22Rv1 (cell line): ENCODE data around the gene CUTC.
"Not testable (repeated sequence)": the region's sequence is repeated elsewhere in the genome, so short reads cannot be mapped to it uniquely, and the experiment has no call there.

Experiments used
- H3K27ac ChIP-seq: fragments of 450-650 bp; 2 replicates; pipeline ENCODE4 v1.5.1; 2017
- ZFX ChIP-seq: fragments of 450-650 bp; IDR thresholded peaks from 2 replicates; pipeline ENCODE4 v1.6.1; 2017; ENCODE audit warnings: antibody characterized with exemption, borderline replicate concordance
- TF ChIP-seq, protein P1 (sequence below): fragments of 450-650 bp; IDR thresholded peaks from 2 replicates; pipeline ENCODE4 v1.5.1; 2017; ENCODE audit warnings: mild to moderate bottlenecking

Gene CUTC

DNA sequence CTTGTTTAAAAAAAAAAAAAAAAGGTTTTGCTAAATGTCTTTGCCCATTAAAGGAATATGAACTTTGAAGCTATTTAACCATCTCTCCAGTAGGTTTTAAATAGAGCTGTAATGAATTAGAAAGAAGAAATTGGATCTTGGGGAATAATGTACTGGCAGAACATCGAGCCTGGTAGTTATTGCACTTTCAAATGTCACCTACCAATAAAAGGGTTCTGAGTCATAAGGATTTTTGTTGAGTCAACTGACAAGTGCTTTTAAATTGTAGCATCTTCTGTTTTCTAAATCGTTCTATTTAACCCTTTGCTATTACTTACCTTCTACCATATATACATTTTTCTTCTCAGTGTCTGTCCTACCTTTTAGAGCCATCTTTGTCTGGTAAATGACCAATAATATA, 10.7 kb downstream of the CUTC start:
- TF ChIP-seq, protein P1, sequence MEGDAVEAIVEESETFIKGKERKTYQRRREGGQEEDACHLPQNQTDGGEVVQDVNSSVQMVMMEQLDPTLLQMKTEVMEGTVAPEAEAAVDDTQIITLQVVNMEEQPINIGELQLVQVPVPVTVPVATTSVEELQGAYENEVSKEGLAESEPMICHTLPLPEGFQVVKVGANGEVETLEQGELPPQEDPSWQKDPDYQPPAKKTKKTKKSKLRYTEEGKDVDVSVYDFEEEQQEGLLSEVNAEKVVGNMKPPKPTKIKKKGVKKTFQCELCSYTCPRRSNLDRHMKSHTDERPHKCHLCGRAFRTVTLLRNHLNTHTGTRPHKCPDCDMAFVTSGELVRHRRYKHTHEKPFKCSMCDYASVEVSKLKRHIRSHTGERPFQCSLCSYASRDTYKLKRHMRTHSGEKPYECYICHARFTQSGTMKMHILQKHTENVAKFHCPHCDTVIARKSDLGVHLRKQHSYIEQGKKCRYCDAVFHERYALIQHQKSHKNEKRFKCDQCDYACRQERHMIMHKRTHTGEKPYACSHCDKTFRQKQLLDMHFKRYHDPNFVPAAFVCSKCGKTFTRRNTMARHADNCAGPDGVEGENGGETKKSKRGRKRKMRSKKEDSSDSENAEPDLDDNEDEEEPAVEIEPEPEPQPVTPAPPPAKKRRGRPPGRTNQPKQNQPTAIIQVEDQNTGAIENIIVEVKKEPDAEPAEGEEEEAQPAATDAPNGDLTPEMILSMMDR, result no peak
- no peak for TF ChIP-seq ZFX
- H3K27ac ChIP-seq, result no peak overlapping the region

DNA sequence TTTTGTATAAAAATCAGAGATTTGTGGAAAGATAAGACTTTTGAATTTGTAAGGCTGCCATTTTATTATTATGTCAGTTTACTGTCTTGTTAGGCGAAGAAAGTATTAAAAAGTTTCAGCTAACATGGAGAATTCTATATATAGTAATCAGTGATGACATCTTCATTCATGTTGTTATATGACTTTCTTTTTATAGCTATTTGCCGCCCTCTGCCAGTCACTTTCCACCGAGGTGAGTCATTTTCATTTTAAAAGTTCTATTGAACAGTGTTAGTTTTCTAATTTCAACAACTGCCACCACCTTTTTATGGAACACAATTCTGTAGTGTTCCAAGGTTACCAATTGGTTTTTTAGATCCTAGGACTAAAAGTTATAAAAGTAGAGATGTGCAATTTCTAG, 11.8 kb downstream of the CUTC start:
- no peak overlapping the region for H3K27ac ChIP-seq

DNA sequence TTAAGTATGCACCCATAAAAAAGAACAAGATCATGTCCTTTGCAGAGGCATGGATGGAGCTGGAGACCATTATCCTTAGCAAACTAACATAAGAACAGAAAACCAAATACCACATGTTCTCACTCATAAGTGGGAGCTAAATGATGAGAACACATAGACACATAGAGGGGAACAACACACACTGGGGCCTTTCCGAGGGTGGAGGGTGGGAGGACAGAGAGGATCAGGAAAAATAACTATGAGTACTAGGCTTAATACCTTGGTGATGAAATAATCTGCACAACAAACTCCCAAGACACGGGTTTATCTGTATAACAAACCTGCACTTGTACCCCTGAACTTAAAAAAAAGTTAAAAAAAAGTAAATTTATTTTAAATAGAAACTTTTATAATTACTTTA, 14.1 kb downstream of the CUTC start:
- not testable (repeated sequence) for H3K27ac ChIP-seq

More for the DNA sequence above, 11.8 kb downstream of the CUTC start:
- TF ChIP-seq ZFX, result no peak

DNA sequence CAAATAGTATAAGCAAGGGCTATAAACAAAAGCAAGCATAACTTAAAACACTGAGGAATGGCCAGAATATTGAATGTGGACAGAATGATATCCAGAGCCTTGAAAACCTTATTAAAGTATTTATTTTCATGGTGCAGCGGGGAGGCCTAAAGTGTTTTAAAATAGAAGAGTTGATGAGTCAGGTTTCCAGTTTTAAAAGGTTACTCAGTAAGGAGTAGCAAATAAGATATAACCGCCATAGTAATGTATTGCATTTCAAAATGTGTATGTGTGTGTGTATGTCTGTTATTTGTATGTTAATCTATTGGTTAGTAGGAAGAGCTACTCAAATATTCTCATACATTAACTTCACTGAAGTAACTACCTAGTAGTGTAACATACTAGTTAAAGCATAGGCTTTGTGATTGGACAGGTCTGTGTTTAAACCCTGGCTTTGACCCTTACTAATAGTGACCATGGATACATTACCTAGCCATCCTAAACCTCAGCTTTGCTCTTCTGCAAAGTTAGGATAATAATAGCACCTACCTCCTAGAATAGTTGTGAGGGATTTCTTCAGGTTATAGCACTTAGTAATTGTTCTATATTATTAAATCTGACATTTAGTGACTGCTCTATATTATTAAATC, 16.9 kb downstream of the CUTC start:
- no peak overlapping the region for H3K27ac ChIP-seq
- TF ChIP-seq, protein P1, result no peak
- TF ChIP-seq ZFX, result no peak

DNA sequence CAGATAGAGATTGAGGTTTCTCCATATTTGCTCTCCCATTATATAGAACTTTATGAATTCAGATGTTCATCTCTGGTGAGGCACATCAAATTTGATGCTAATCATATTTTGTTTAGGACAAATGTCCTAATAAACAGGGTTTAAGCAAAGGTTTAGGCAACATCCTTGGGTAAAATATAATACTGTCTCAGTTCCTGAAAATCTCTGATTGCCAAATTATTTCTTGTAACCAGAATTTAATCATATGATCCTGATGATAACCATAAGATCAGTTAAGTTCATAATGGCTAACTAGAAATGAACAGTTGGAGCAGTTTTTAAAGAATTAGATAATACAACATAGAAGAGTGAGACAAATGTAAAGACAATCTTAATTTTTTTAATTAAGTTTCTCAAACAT, 18.6 kb downstream of the CUTC start:
- H3K27ac ChIP-seq, result no peak overlapping the region
- no peak for TF ChIP-seq ZFX
- TF ChIP-seq, protein P1, result no peak

DNA sequence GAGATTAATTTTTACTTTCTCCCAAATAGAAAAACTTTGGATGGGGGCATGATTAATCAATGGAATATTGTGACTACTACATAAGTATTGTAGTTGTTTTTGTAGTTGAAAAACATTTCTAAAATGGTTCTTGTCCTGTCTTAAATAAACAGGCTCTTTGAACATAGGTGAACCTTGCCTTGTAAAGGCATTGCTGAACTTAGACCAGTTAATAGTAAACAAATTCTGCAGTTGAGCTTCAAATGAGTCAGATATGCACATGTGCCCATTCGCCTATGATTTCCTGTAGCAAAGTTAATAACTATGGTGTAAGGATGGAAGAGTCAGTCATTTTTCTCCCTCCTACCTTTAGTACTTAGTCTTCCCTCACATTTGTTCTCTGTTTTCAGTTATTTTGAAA, 22.6 kb downstream of the CUTC start:
- H3K27ac ChIP-seq, result no peak overlapping the region
- TF ChIP-seq ZFX, result no peak
- TF ChIP-seq, protein P1, result no peak

DNA sequence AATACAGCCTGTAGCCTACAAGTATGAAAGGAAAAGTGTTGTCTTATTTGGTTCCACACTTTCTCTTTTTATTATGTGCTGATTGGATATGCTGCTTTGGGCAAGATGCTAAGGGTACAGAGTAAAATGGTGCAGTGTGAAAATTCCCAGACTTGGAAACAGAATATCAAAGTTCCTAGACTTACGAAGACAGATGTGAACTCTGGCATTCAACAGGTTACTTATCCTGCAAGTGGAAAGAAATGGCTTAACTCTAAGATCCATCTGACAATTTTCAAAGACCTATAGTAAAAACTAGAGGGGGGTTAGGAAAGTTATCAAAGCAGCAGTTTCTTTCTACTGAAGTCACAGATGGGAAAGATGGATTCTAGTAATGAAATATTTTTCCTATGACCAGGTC, 24.1 kb downstream of the CUTC start:
- H3K27ac ChIP-seq, result no peak overlapping the region
- TF ChIP-seq, protein P1, result no peak
- TF ChIP-seq ZFX, result no peak

DNA sequence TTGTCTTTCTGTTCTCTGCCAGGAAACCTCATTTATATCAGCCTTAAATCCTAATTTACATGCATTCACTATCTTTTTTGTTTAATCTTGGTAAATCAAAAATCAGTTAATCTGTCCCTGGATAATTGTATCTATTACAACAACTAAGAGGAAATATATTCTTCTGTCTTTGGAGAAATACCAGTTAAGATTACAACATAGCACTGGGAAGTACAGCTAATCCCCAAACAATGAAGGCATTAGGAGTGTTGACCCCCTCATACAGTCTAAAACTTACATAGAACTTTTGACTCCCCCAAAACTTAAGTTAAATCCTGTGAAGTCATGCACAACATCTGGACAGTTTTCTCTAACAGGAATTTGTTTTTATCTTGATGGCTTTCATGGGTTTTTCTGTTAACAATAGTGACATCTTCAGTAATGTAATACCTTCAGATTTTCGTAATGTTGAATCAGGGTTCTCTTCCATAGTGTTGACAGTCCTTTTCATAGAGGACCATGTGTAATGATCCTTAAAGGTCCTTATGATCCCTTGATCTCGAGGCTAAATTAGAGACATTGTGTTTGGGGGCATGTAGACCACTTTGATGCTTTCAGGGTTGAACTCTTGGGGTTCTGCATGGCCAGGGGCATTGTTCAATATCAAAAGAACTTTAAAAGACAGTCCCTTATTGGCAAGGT, 26.3 kb downstream of the CUTC start:
- no peak overlapping the region for H3K27ac ChIP-seq
- no peak for TF ChIP-seq ZFX
- TF ChIP-seq, protein P1, result no peak
